GM18502 (cell line): ENCODE measurements around the gene TCF4.
A peak's percentile ranks its signal among the peaks of the same experiment; 100 is the strongest.

Source experiments
- ATAC-seq: cut with Tn5 transposase; IDR thresholded peaks from one replicate; pipeline ENCODE4 v1.9.1; 2021; ENCODE audit warnings: mild to moderate bottlenecking; ENCODE audit not compliant: unreplicated experiment, poor library complexity

Gene TCF4

DNA sequence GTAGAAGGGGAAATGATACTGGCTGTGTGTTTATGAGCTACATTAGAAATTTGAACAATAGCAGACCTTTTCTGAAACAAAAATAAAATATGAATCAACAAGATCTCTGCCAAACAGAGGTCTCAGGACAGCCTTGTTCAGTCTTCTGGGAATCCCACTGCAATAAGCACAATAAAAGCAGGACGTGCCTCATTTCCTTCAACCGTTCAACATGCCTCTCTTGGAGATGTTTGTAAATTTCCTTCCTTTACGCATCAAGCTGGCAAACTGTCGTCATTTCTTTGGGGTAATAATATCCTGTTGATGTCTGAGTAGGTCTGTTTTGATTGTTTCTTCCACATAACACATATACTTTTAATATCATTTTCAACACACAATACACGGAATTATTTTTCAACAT, 77.2 kb downstream of the TCF4 start:
- no peak for ATAC-seq

DNA sequence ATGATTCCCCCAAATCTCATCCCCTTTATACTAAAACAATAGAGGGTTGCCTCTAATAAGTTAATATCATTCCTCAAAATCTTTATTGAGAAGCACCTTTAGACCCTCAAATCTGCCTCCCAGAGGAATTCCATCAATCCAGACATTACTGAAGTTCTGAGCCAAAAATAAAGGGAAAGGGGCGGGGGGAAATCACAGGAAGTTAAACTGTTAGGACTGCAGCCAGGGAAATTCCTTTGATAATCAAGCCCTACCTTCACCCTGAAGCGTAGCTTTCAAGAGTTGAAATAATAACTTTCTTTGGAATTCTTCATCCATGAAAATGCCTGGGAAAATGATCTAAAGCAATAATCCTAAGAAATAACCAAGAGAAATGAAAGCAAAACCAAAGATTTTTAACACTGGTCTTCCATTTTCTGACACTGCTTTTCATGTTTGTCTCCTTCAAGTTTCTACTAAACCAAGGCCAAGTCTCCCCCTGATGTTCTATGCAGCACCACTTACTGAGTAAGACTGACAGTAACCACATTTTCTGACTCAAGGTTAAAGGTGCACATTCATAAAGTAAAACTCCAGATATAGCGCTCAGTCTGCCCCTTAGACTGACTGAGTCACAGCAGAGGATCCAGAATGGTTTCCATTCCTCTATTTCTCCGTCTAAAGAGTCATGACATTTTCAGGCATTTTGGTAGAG, 78.2 kb downstream of the TCF4 start:
- peak; percentile 94 for ATAC-seq

DNA sequence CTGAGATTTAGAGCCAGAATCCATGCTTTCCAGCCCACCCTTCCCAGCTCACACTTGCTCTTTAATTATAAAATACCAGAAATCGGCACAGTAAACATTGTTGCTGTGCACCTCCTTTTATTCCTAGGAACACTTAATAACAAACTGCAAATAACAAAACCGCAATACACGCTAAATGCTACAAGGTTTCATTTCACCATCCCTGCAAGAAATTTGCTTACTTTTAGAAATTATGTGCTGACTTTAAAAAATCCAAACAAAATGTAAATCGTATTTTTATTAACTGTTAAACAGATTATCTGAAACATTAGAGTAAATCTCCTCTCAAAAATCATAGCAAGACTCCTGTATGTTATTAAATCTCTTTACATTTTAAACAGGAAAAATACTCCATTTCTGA, 79.3 kb downstream of the TCF4 start:
- no peak for ATAC-seq

DNA sequence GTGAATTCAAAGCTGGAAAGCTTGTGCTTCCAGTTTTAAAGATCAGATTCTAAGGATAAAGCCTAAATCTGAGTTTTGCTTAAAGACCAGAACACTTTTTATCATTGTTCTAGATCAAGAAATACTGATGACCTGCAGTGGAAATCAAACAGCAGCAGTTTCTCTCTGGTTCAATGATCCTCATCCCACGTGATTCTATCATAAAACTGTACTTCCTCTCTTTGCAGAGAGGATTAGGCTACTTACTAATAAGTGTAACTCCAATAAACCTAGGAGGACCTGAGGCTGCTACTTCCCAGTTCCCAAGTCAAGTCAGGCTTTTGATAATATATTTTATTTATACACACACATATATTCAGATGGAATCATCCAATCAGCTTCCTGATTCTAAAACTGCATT, 81.9 kb downstream of the TCF4 start:
- no peak for ATAC-seq

DNA sequence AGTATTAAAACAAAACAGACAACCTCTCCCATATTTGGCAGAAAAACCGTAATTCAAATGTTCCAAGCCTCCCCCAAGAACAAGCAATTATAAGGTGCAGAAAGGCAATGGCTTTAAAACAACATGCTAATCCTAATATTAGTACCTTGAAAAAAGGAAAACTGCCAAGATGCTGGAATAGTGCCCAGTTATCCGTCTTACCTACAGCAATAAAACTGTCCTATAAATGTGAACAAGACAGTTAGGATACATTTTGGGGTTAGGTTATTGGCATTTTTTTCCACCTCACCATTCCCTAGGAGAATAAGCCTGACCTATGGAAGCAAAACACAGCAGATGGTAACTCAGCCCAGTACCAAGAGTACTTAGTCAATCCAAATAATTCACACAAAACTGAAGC, 83.2 kb downstream of the TCF4 start:
- no peak for ATAC-seq

DNA sequence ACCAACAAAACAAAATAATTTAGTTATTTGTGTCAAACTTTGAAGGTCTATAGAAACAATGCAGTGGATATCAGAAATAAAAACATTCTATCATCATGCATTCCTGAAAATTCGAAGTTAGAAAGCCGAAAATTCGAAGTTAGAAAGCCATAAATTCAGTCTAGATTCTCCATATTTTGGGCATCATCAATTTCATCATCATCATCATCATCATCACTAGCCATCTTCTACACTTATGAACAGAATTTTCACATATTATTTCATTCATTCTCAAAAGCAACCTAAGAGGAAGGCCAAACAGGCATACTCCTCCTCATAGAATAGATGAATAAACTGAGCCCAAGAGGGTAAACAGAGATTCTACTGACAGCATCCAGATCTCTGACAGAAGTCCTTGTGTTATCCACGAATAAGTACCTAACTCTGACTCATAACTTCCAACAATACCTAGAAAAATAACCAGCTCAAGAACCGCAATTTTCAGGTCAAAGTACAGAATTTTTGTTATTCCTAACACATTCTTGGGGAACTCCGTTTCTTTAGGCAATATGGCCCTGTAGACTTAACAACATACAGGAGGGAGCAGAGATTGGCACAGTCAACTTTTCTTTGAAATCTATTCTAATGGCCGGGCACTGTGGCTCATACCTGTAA, 84.7 kb downstream of the TCF4 start:
- ATAC-seq: no peak

DNA sequence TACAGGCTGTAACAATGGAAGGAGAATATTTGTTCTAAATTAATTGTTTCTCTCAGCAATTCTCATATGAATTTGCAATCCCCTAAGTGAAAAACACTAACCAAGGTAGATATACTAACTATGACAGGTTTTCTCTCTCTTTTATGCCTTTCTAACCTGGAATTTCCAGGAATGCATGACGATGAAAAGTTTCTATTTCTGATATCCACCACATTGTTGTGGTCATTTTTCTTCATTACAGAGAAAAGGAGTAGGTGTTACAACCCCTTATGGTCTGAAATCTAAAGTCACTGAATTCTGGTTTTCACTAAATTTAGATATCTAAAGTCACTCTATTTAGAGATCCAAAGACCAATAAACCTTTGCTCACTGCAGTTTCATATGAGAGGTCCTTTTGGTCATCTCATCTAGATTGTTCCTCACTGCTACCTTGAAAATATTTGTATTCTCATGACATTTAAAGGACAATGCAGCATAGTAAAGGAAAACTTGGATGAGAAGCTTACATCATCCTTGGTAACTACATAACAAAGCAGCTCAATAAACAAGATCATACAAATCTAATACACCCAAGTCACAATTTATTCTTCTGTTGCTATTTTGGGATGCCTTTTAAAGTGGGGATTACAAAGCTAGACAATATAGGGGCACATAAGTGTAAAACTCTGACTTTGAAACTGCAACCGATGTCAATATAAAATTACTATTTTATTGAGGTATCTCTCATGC, 85.8 kb downstream of the TCF4 start:
- ATAC-seq: no peak

DNA sequence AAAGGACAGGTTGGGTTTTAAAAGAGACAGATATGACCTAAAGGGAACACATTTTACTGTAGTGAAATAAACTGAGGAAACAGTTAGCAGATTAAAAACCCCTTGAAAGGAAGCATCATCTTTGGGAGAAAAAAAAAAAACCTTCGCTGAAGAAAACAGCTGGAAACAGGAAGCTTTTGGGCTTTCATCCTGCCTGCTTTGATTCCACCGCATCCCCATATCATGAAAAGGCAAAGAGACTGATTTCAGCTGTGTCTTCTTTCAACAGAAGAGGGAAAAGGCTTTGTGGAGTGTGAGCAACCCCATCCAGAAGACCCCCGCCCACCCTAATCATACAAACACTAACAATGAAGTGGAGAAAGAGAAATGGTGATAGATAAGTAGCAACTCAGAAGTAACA, 86.4 kb downstream of the TCF4 start:
- ATAC-seq: no peak

DNA sequence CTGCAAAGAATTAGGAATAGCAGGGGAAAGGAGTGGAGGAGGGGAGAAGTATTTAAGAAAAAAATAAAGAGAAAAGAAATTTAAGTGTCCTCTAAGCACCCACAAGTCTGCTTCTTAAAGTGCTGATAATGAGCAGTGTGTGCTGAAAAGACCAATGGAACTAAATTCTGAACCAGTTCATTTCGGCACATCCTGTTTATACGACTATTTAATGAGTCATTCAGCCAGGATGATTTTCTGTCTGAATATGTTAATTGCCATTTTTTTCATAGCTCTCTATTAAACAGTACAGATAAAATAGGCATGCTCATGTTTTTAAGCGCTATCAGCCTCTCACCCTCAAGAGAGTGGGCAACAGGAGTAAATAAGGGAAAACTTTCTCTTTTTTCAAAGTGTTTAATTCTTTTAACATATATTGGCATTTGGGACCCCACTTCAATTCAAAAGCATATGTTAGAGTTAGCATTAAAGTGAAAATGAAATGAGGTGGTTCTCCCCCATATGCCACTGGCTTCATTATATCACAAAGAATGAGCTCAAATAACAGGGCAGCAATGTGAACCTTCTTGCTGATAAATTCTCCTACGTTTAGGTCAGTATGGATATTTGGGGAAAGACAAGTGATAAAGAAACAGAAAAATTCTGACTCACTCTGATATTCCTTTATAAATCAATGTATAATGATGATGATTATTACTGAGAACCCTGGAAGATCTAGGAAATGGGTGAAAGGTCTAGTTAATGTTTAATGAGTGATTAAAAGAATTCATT, 87.5 kb downstream of the TCF4 start:
- ATAC-seq: no peak

DNA sequence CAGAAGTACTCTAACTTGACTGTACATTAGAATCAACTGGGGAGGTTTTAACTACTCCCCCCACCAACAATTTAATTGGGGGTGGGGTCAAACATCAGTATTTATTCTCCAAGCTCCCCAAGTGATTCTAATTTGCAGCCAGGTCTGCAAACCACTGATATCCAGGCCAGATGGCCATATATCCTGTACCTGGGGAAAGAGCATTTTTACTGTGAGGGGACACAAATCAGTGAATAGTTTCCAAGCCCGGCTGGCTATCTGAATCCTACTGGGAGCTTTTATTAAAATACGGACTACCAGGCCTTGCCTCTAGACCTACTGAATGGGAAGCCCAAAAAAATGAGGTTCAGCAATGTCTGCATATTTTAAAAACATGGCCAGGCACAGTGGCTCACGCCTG, 88.5 kb downstream of the TCF4 start:
- ATAC-seq: no peak

DNA sequence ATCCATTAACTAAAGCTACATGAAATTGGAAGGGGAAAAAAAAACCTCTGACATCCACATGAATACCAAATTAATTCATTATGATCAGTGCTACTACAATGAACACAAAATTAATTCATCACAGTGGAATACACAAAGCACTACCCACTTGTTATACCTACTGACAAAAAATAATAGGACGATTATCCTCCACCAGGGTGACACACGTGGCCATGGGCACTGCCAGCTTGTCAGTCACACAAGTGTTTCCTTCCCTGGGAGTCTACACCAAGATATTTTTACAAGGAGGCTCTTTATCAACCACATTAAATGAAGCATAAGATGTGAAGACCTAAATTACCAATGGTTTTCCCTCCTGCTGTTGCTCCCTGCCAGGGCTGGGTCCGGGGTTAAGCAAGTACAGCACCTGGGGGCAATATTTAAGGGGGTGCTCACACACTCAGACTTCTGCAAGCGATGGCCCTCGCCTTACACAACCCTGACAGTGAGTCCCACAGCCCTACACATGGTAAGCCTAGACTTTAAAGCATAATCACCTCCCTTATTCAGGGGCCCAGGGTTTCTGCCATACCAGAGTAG, 90.1 kb downstream of the TCF4 start:
- no peak for ATAC-seq

DNA sequence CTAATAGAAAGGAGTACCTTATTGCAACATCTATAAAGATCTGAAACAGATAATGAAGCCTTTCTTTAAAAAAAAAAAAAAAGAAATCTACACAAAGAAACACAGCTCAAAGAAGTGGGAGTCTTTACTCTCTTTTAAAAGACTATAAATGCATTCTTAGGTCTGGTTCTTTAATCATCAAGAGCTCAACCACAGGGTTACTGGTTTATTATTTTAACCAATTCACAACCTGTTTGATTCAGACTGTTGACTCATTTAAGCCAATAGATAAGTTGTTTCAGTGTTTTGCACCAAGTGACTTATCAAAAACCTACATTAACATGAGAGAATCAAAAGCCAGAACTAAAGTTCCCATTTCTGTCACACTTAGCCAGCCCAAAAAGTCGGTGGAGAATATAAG, 93.1 kb downstream of the TCF4 start:
- ATAC-seq: no peak

DNA sequence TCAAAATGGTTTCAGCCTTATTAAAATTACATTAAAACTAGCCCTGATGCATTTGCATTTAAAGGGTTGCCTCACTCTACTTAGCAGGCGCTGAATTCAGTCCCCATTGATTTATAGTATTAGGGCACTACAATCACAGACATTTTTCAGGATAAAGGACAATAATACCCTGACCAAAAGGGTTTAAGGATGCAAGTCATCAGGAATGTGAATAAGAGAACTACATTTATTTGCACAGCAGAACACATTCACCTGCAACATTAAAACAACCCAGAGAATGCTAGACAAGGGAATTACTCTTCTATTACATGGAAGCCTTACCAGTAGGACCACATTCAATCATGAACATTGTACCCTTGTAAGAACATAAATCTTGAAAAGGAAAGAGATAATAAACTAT, 93.6 kb downstream of the TCF4 start:
- ATAC-seq: no peak

DNA sequence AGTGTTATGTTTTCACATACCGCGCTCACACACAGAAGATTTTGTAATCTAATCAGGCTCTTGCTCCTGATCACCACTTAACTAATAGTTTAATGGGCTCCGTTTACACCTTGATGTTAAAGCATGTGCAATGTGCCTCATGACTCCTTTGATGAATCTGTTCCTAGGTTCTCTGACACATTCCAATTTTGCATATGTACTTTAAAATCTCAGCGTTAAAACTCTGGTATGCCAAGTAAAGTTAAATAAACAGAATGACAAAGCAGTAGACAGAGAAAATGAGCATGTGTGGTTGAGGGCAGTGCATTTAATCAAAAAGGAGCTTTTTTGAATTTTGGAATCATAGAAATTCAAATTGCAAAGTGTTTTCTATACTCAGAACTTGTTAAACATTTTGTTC, 96.4 kb downstream of the TCF4 start:
- no peak for ATAC-seq

DNA sequence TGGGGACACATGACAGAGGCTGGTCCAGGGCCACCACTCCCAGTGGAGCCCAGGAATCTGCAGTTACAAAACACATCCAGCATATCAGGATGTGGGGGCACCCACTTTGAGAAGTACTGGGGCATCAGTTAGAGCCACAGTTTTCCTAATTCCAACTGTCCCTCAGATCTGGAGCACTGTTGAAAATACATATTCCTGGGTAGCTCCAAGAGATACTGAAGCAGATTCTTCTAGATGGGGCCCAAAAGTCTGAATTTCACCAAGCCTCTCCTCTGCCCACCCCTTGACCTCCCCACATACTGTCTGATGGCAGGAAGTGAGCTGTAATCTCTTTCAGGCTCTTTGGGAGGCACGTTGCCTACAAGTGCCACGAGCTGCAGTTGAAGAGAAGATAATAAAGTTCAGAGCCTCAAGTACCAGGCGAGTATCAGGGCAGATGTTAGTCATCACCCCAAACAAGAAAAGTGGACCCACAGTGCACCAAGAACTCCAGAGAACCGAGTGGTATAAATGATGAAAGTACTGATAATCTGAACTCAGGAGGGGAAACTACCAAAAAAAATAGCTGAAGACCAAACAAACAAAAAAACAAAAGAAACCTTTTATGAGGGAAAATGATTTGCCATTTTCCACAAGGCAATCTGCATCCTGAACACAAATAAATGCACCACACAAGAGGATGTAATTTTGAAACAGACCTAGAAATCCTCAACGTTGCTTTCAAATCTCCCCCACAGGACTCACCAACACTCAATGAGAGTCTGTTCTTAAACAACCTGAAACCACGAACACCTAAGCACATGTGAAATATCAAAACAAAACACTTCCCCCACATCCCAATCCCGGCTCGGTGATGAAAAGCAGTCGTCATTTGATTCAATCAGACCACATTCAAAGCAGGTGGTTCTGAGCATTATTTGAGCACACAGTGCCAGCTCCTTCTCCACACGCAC, 98.7 kb downstream of the TCF4 start:
- peak; percentile 90 for ATAC-seq

DNA sequence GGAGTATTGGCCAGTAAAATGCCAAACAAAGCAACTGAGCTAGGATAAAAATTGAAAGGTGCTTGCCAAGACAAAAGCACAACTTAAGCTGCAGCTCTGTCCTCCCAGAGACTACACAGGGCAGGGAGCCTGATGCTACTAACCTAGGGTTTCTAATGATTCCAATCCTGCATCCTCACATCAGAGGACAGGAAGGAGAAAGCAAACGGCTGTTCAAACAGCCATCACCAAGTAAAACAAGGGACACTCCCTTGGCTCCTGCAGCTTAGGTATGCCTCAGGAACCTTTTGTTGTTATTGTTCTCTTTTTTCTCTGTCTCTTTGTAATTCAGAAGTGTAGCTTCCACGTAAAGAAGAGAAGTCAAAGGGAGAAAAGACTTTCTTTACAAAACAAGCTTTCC, 99.5 kb downstream of the TCF4 start:
- ATAC-seq: no peak

DNA sequence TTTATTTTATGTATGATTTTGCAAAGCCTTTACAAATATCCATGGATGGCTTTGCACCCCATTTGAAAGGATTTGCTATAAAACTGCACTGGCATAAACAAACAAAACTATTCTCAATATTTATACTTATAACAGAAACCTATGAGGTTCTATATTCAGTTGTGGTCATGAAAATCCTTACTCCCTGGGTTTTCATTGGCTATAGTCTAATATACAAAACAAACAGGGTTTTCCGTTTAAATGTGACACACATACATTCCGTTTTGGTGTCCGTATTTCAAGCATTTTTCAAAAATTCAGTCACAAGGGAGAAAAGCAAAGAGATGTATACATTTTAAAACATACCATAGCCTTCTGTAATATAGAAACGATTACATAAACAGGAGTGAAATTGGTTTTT, 100.0 kb downstream of the TCF4 start:
- ATAC-seq: no peak

DNA sequence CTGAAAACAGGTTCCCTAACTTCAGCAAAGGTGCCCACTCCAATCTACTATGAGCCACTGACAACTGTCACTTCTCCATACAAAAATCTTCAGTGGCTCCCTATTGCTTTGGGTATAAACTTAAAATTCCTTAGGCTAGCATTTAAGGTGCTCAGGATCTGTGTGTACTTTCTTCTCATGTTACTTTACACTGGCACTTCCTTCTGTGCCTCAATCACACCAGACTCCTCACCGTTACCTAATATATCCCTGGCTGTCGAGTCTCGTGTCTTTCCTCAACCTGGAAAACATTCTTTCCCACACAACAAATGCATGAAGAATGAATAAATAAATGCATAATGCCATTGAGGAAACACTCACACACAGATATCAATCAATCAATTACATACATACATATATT, 101.1 kb downstream of the TCF4 start:
- no peak for ATAC-seq

DNA sequence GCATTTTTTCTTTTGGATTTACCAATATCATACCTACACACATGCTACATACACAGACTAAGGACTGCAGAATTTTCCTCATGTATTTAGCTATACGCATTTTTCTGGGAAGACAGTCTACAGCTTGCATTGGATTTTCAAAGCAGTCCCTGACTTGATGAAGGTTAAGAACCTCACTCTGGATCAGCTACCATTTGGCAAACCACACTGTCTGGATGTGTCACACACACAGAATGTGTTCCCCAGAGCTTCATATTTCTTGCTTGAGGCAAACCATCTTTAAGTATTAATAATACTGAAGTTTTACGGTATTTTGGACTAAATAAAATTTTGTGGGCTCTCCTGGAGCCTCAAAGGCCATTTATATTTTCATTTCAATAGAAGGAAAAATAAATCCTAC, 102.3 kb downstream of the TCF4 start:
- ATAC-seq: no peak

DNA sequence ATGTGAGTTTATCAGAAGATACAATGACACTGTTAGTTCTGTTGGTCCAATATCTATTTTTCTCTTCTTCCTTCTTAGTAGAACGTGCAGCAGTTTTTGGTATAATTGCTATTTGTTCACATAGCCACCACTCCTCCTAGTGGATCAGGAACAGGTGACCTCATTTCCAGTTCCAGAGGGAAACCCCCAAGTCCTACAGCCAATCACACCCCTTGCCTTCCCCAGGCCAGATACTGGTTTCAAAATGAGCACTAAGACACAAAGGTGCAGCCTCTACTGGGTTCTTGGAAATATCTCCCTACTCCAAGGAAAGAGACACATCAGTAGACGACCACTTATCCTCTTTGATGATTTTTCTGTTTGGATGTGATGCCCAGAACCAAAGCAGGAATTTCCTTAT, 103.2 kb downstream of the TCF4 start:
- ATAC-seq: no peak
